HepG2 (cell line): ENCODE data around the gene SOCS3. TPM values are rescaled to one million over a fixed set of nuclear protein-coding genes. Genes with fewer than 3 reads are reported as not detected.
A peak's percentile ranks its signal among the peaks of the same experiment; 100 is the strongest.

Source experiments
- ATAC-seq: fragments of 200-7000 bp; cut with Tn5 transposase; 3 replicates; pipeline ENCODE4 v1.9.1; 2020; ENCODE audit warnings: mild to moderate bottlenecking, moderate library complexity
- BruUV-seq: library from RNA; stranded (reverse); fragments of 400-500 nt; replicated peaks from 2 replicates; lab custom pipeline; 2021; lab: Mats Ljungman, UMichigan
- CTCF ChIA-PET: fragments of 300-600 bp; formaldehyde crosslinking; extraction: SDS; loops from one replicate; lab custom pipeline; 2021; ENCODE audit warnings: low total read pairs, inconsistent platforms, low intra/inter-chr PET ratio; lab: Yijun Ruan, JAX
- POLR2A ChIA-PET: fragments of 350-600 bp; sonication (Branson Sonifier 250); formaldehyde crosslinking; loops from one replicate; lab custom pipeline; 2020; ENCODE audit warnings: antibody characterized with exemption, inconsistent platforms; lab: Yijun Ruan, JAX
- DNase-seq: peaks from one replicate; pipeline ENCODE4 v3.0.0-alpha.2; 2015; ENCODE audit warnings: low spot score
- FAIRE-seq: peaks from 3 replicates; lab custom pipeline; 2011; peaks lifted over from hg19 to GRCh38; lab: Jason Lieb, UNC
- H2AFZ ChIP-seq: one replicate; pipeline ENCODE4 v1.6.1; 2011; ENCODE audit warnings: low read length, inconsistent platforms
- H3K27ac ChIP-seq: fragments of 300-600 bp; 3 replicates; pipeline ENCODE4 v1.8.0; 2011; ENCODE audit warnings: mixed run types, mild to moderate bottlenecking, mixed read lengths, low read length, inconsistent platforms; ENCODE audit not compliant: insufficient read depth; ENCODE audit errors: extremely low read length
- H3K27me3 ChIP-seq, 2 experiments: fragments of 200-600 bp in 1 of 2; 2 replicates in 1 of 2; 3 replicates in 1 of 2; pipeline versions ENCODE4 v1.6.0 to v1.8.0; 2011; ENCODE audit warnings: low read length in 2 of 2, mild to moderate bottlenecking in 2 of 2, moderate library complexity in 2 of 2, inconsistent platforms in 1 of 2; ENCODE audit not compliant: insufficient read depth in 2 of 2, control insufficient read depth in 1 of 2
- H3K36me3 ChIP-seq, 2 experiments: fragments of 200-600 bp in 1 of 2; replicated peaks in 1 of 2; 2 replicates in 1 of 2; 3 replicates in 1 of 2; pipeline versions ENCODE4 v1.5.1 to v1.8.0; 2011; ENCODE audit warnings: low read length in 2 of 2, inconsistent platforms in 1 of 2; ENCODE audit not compliant: insufficient read depth in 2 of 2, control insufficient read depth in 1 of 2
- H3K4me1 ChIP-seq: 2 replicates; pipeline ENCODE4 v1.5.1; 2012; ENCODE audit warnings: low read length, inconsistent platforms; ENCODE audit not compliant: insufficient read depth
- H3K4me2 ChIP-seq: 2 replicates; pipeline ENCODE4 v1.6.0; 2011; ENCODE audit warnings: low read depth, low read length, inconsistent platforms
- H3K4me3 ChIP-seq, 3 experiments: fragments of 200-600 bp in 1 of 3; sonication (generic), shearing (Covaris generic) in 1 of 3; replicated peaks in 1 of 3; 2 replicates each; pipeline ENCODE4 v1.5.1; 2011 to 2016; ENCODE audit warnings: low read length in 3 of 3, inconsistent platforms in 2 of 3, low read depth in 2 of 3, mild to moderate bottlenecking in 2 of 3, control low read depth in 1 of 3, mixed read lengths in 1 of 3; ENCODE audit not compliant: insufficient read depth in 1 of 3
- H3K79me2 ChIP-seq: one replicate; pipeline ENCODE4 v1.6.1; 2011; ENCODE audit warnings: low read length, inconsistent platforms; ENCODE audit not compliant: insufficient read depth
- H3K9ac ChIP-seq: 2 replicates; pipeline ENCODE4 v1.6.0; 2011; ENCODE audit warnings: mild to moderate bottlenecking, low read depth, low read length, inconsistent platforms; ENCODE audit not compliant: insufficient read depth
- H3K9me3 ChIP-seq: 2 replicates; pipeline ENCODE4 v1.5.1; 2012; ENCODE audit warnings: mild to moderate bottlenecking, low read length
- H4K20me1 ChIP-seq: 2 replicates; pipeline ENCODE4 v1.6.0; 2011; ENCODE audit warnings: inconsistent platforms, mild to moderate bottlenecking, low read length, moderate library complexity; ENCODE audit not compliant: insufficient read depth
- CHCHD3 ChIP-seq: sonication (generic); formaldehyde crosslinking; IDR thresholded peaks from 2 replicates; pipeline ENCODE4 v1.8.0; 2022; ENCODE audit warnings: mild to moderate bottlenecking, missing genetic modification reagents, moderate library complexity
- DNMT3B ChIP-seq: conservative IDR thresholded peaks from 2 replicates; pipeline ENCODE4 v1.6.1; 2016; ENCODE audit warnings: missing biosample characterization, control low read depth
- ERF ChIP-seq: IDR thresholded peaks from 2 replicates; pipeline ENCODE4 v1.6.1; 2018; ENCODE audit warnings: missing biosample characterization, missing genetic modification reagents
- GMEB2 ChIP-seq: IDR thresholded peaks from 2 replicates; pipeline ENCODE4 v1.6.1; 2016; ENCODE audit warnings: missing biosample characterization, missing genetic modification reagents, low read depth
- HNF1A ChIP-seq, 2 experiments: sonication (generic) in 1 of 2; formaldehyde crosslinking in 1 of 2; IDR thresholded peaks; 2 replicates each; pipeline versions ENCODE4 v1.4.0 to v1.6.1; 2016 to 2020; ENCODE audit warnings: borderline replicate concordance in 1 of 2, low read depth in 1 of 2, mild to moderate bottlenecking in 1 of 2, missing genetic modification reagents in 1 of 2
- HNRNPL ChIP-seq: fragments of 200-400 bp; formaldehyde crosslinking; IDR thresholded peaks from 2 replicates; pipeline ENCODE4 v1.6.1; 2017; ENCODE audit warnings: mild to moderate bottlenecking, low read depth, low read length
- NR0B2 ChIP-seq: sonication (generic); formaldehyde crosslinking; IDR thresholded peaks from 2 replicates; pipeline ENCODE4 v1.4.0; 2020; ENCODE audit warnings: mild to moderate bottlenecking, missing genetic modification reagents
- PCBP2 ChIP-seq: fragments of 200-400 bp; formaldehyde crosslinking; optimal IDR thresholded peaks from 2 replicates; pipeline ENCODE3; 2018; ENCODE audit warnings: low read length, low read depth; ENCODE audit not compliant: poor library complexity, severe bottlenecking
- TEAD3 ChIP-seq: optimal IDR thresholded peaks from 2 replicates; pipeline ENCODE3; 2016; ENCODE audit warnings: borderline replicate concordance
- ZSCAN9 ChIP-seq: IDR thresholded peaks from 2 replicates; pipeline ENCODE4 v1.6.1; 2016; ENCODE audit warnings: borderline replicate concordance
- WGBS: methylation state at CpG from one replicate; pipeline ENCODE4 v1.1.6; 2017; ENCODE audit warnings: low lambda C conversion rate; 5-methylcytosine and 5-hydroxymethylcytosine counted together
- in situ Hi-C: cut with HindIII; loops from 2 replicates; pipeline ENCODE4 v1.10.0; 2017; ENCODE audit warnings: low pct_unique_long_range_greater_than_20kb; ENCODE audit not compliant: extremely low pct_ligation_motif_present
- intact Hi-C: fragments of 100-400 bp; cut with micrococcal nuclease; formaldehyde crosslinking; loops from one replicate; pipeline ENCODE4 v1.10.0; 2022; ENCODE audit not compliant: unreplicated experiment
- polyA plus RNA-seq, 8 experiments: library from polyadenylated mRNA; depleted of rRNA in 3 of 8; stranded (reverse) in 7 of 8; unstranded in 1 of 8; fragments of >200 nt; fragmentation: Illumina TruSeq in 4 of 8; extraction: Trizol in 4 of 8; gene quantifications; 2 replicates each; pipeline versions ENCODE4 v1.2.1 to v1.2.3, GENCODE V29; 2011 to 2016; ENCODE audit warnings: low read depth in 4 of 8, missing spikeins in 1 of 8, mixed read lengths in 1 of 8; ENCODE audit not compliant: insufficient read depth in 1 of 8
- total RNA-seq, 5 experiments: library from RNA; depleted of rRNA; stranded (reverse); fragments of >200 nt; fragmentation: Illumina TruSeq; extraction: Trizol; gene quantifications; 2 replicates each; pipeline ENCODE4 v1.2.3, GENCODE V29; 2016; ENCODE audit warnings: low read depth in 1 of 5

Gene SOCS3
- total and polyA plus RNA-seq, 2 of the 13 experiments (the other 11 are each of a cell fraction or from before 2014, with no cell fraction given): 0.77 to 2.4 TPM

DNA sequence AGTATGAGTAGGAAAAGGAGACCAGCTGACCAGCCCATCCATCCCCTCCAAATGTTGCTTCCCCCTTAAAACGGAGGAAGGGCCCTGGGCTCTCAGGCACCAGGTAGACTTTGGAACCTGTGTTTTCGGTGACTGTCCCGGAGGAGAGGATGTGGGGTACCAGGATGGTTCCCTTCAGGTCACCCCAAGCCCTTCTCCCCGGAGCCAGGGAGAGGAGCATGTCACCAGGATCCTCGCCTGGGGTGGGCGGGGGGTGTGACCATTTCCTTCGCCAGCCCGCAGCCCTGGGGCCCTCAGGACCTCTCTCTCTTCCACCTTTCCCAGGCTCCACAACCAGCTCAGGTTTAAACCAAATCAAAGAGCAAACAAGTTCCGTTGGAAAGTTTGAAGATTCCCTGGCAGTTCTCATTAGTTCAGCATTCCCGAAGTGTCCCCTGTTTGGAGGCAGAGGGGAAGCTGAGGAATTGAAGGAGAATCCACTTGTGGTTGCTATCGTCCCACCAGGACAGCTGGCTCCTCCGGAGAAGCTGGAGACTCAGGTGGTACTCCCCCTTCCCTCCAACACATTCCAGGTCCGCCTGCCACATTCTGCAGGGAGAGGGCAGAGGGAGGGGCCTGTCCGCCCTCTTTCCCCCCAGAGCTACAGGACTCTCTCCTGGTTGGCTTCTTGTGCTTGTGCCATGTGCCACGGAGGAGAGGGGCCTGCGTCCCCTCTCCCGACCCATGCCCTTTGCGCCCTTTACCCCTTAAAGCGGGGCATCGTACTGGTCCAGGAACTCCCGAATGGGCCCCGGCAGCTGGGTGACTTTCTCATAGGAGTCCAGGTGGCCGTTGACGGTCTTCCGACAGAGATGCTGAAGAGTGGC is 2.0 kb downstream of the SOCS3 start:
- ChIA-PET POLR2A (interaction anchor here (0.9 to 1.9 kb wide), 5 partner anchors 17 to 64 kb away, joined by 3 to 6 read pairs (median 4); partner anchors contain the start of gene PGS1), CTCF (no interaction called here)
- H4K20me1 ChIP-seq: peaks cover 21% of the 10 kb centered on the region; the same call in 1 of the 2 replicates
- no peaks in the 10 kb centered on the region for H3K79me2 ChIP-seq
- DNase-seq (no peak), FAIRE-seq (no peak), ATAC-seq (no peak)
- H2AFZ ChIP-seq: no peak overlapping the region
- H3K9me3 ChIP-seq: no peaks in the 10 kb centered on the region
- peak overlapping the region in 1 of 3 experiments; percentile 87; a peak in 2 of 6 replicates for H3K4me3 ChIP-seq
- in situ Hi-C loops: no loop called here
- peaks cover 2 to 54% of the 10 kb centered on the region in 2 experiments; a peak in 3 of 5 replicates for H3K27me3 ChIP-seq
- no peak overlapping the region for H3K9ac ChIP-seq
- WGBS: 80% methylated on average over 24 of the region's 25 CpGs
- H3K4me2 ChIP-seq: peak overlapping the region; percentile 54; the same call in 1 of the 2 replicates
- TF ChIP-seq PCBP2 (no peak), ZSCAN9 (no peak), DNMT3B (CRISPR knock-in tag) (no peak), HNF1A (IDR thresholded peaks at IDR 0.05; ENCODE audit: low read depth) (no peak), HNF1A (CRISPR knock-in tag; IDR thresholded peaks at IDR 0.05; ENCODE audit: borderline replicate concordance) (0 out of 2 replicates have a peak, but pooled peaks have one; percentile 8), ERF (no peak), NR0B2 (CRISPR knock-in tag) (0 out of 2 replicates have a peak, but pooled peaks have one; percentile 4), CHCHD3 (no peak), HNRNPL (0 out of 2 replicates have a peak, but pooled peaks have one; percentile 41), GMEB2 (no peak), TEAD3 (CRISPR knock-in tag) (peak; percentile 54)
- intact Hi-C loops: no loop called here
- H3K27ac ChIP-seq: no peak overlapping the region
- H3K4me1 ChIP-seq: peaks cover 68% of the 10 kb centered on the region
- no peaks in the 10 kb centered on the region; a peak in 1 of 5 replicates for H3K36me3 ChIP-seq
- no TSS peak for BruUV-seq
